IMR-90 (cell line): ENCODE results near the gene SLC44A4.

Experiments
- CTCF ChIP-seq: conservative IDR thresholded peaks from 2 replicates; pipeline ENCODE4 v1.5.1; 2012; ENCODE audit warnings: mild to moderate bottlenecking, low read depth, low read length, improper control_type of control experiment
- MXI1 ChIP-seq: IDR thresholded peaks from 2 replicates; pipeline ENCODE4 v1.6.1; 2012; ENCODE audit warnings: low read depth, mild to moderate bottlenecking, low read length, moderate library complexity, borderline replicate concordance
- POLR2A ChIP-seq: IDR thresholded peaks from 2 replicates; pipeline ENCODE4 v1.6.1; 2012; ENCODE audit warnings: mild to moderate bottlenecking, low read depth, low read length
- RFX5 ChIP-seq: IDR thresholded peaks from 2 replicates; pipeline ENCODE4 v1.8.0; 2012; ENCODE audit warnings: low read depth, mild to moderate bottlenecking, low read length, moderate library complexity

GRCh38 chr6:31814677-31815024 is 64.1 kb downstream of the SLC44A4 start:
- no peak for TF ChIP-seq CTCF
- TF ChIP-seq MXI1: no peak
- TF ChIP-seq RFX5: no peak
- TF ChIP-seq POLR2A: no peak
